Vagina (tissue), 2 donors: ENCODE data around the gene TRMT11. TPM values are rescaled to one million over a fixed set of nuclear protein-coding genes. Genes with fewer than 3 reads are reported as not detected.
A peak's percentile ranks its signal among the peaks of the same experiment; 100 is the strongest.

Experiments used
- DNase-seq, 2 donors: peaks; one replicate each; pipeline ENCODE4 v3.0.0-alpha.2; 2017; ENCODE audit errors: extremely low spot score in 2 of 2
- H3K27ac ChIP-seq: fragments of 200-600 bp; sonication (generic); one replicate; pipeline ENCODE4 v1.5.1; 2019
- H3K27me3 ChIP-seq: fragments of 200-600 bp; sonication (generic); one replicate; pipeline ENCODE4 v1.5.1; 2019
- H3K36me3 ChIP-seq, 2 donors: fragments of 200-600 bp; sonication (generic); one replicate each; pipeline ENCODE4 v1.5.1; 2017 to 2019
- H3K4me1 ChIP-seq: fragments of 200-600 bp; sonication (generic); one replicate; pipeline ENCODE4 v1.5.1; 2019
- H3K4me3 ChIP-seq, 2 donors: fragments of 200-600 bp; sonication (generic); 1 replicate in 1 of 2; 2 replicates in 1 of 2; pipeline ENCODE4 v1.5.1; 2016 to 2019
- H3K9me3 ChIP-seq: fragments of 200-600 bp; sonication (generic); one replicate; pipeline ENCODE4 v1.5.1; 2019
- POLR2A ChIP-seq, 2 donors: fragments of 450-650 bp; IDR thresholded peaks; one replicate each; pipeline ENCODE4 v1.6.1; 2017; ENCODE audit warnings: antibody characterized with exemption in 2 of 2, mild to moderate bottlenecking in 2 of 2, moderate library complexity in 2 of 2
- POLR2AphosphoS5 ChIP-seq, 2 donors: sonication (generic); formaldehyde crosslinking; IDR thresholded peaks; one replicate each; pipeline ENCODE4 v1.9.0; 2017; ENCODE audit warnings: antibody characterized with exemption in 2 of 2, mild to moderate bottlenecking in 2 of 2, low read depth in 1 of 2; ENCODE audit not compliant: insufficient read depth in 1 of 2
- intact Hi-C: fragments of 100-400 bp; cut with DNase I; formaldehyde crosslinking; loops from one replicate; pipeline ENCODE4 v1.15.1; 2023
- total RNA-seq: library from RNA; depleted of rRNA; stranded (reverse); fragments of >200 nt; gene quantifications from one replicate; pipeline ENCODE4 v1.2.3, GENCODE V29; 2016
- TF ChIP-seq, protein P1 (sequence below), 3 experiments: fragments of 450-650 bp in 2 of 3; fragments of 200-600 bp in 1 of 3; sonication (generic) in 1 of 3; IDR thresholded peaks; one replicate each; pipeline ENCODE4 v1.5.1; 2017 to 2019; ENCODE audit warnings: antibody characterized with exemption in 3 of 3, mild to moderate bottlenecking in 2 of 3, moderate library complexity in 2 of 3

TRMT11 gene
- total RNA-seq, 1 donor from 2014 or later, result 28.0 TPM

DNA sequence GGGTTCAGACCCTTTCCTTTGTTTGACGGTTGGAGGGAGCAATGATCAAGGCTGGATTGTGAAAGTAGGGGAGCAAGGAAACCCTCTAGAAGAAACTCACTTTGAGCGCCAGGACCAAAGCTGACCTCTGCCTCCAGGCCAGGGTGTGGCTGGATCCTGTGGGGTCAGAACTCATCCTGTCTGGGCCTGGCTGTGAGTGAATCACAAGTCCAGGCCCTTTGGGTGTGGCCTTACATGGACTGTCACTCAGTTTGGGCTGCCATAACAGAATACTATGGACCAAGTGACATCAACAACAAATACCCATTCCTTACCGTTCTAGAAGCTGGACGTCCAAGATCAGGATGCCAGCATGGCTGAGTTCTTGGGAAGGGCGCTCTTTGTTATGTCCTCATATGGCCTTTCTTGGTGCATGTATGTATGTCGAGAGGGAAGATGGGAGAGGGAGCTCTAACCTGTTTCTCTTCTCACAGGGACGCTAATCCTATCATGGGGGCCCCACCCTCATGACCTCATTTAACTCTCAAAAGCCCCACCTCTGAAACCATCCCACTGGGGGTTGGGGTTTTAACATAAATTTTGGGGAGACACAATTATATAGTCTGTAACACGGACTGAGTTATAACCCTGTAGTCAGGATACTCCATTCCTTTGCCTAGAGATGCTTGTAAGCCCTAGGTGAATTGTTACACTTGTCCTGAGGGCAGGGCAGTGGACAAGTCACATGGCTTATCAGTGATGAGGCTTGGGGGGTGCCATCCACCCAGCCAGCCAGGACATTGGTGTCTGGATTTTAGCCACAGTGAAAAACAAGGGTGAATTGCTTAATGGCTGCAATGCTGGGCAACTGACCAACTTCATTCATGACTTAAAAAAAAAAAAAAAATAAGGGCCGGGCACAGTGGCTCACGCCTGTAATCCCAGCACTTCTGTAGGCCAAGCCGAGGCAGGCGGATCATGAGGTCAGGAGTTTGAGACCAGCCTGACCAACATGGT is 80.0 kb downstream of the TRMT11 start:
- Histone ChIP-seq H3K4me1 (peaks cover 10% of the 10 kb centered on the region), H3K27ac (no peak overlapping the region), H3K4me3 (no peak overlapping the region), H3K36me3 (no peaks in the 10 kb centered on the region), H3K27me3 (no peaks in the 10 kb centered on the region), H3K9me3 (no peaks in the 10 kb centered on the region)
- no peak for DNase-seq
- TF ChIP-seq POLR2A (IDR thresholded peaks at IDR 0.05) (no peak), POLR2AphosphoS5 (IDR thresholded peaks at IDR 0.05; ENCODE audit: insufficient read depth in 1 of 2, low read depth in 1 of 2) (no peak)
- TF ChIP-seq, protein P1, sequence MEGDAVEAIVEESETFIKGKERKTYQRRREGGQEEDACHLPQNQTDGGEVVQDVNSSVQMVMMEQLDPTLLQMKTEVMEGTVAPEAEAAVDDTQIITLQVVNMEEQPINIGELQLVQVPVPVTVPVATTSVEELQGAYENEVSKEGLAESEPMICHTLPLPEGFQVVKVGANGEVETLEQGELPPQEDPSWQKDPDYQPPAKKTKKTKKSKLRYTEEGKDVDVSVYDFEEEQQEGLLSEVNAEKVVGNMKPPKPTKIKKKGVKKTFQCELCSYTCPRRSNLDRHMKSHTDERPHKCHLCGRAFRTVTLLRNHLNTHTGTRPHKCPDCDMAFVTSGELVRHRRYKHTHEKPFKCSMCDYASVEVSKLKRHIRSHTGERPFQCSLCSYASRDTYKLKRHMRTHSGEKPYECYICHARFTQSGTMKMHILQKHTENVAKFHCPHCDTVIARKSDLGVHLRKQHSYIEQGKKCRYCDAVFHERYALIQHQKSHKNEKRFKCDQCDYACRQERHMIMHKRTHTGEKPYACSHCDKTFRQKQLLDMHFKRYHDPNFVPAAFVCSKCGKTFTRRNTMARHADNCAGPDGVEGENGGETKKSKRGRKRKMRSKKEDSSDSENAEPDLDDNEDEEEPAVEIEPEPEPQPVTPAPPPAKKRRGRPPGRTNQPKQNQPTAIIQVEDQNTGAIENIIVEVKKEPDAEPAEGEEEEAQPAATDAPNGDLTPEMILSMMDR (IDR thresholded peaks at IDR 0.05), result no peak
- intact Hi-C loops, result no loop called here

DNA sequence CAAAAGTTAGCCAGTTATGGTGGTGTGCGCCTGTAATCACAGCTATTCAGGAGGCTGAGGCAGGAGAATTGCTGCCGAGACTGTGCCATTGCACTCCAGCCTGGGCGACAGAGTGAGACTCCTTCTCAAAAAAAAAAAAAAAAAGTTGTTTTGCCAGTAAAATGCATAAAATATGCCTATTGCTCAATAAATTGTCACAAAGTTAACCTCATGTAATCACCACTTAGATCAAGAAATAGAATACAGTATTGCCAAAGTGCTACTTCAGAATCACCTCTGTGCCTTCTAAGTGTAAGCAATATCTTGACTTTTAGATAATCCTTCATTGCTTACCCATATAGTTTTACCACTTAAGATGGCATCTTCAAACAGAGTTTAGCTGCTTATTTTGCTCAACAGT is 80.7 kb downstream of the TRMT11 start:
- Histone ChIP-seq H3K9me3 (no peaks in the 10 kb centered on the region), H3K27me3 (no peaks in the 10 kb centered on the region), H3K27ac (no peak overlapping the region), H3K4me3 (no peak overlapping the region), H3K36me3 (no peaks in the 10 kb centered on the region), H3K4me1 (peaks cover 10% of the 10 kb centered on the region)
- DNase-seq, result no peak
- intact Hi-C loops, result no loop called here
- TF ChIP-seq POLR2A (IDR thresholded peaks at IDR 0.05) (no peak), POLR2AphosphoS5 (IDR thresholded peaks at IDR 0.05; ENCODE audit: insufficient read depth in 1 of 2, low read depth in 1 of 2) (no peak)
- TF ChIP-seq, protein P1 (IDR thresholded peaks at IDR 0.05), result no peak

DNA sequence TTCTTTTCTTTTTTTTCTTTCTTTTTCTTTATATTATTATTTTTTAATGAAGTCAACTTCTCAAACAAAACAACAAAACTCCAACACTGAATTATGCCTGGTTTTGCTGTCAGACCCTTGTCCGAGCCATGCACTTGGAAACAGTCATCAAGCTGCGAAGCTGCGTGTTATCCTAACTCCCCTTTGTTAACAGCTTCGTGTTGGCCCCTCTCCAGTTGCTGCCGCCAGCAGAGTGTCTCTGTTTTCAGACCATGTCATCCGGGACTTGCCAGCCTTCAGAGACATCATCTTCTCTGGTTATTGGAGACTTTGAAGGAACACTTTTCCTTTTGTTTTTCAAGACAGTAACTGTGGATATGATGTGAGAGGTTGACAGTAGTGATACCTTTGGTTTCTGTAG is 83.1 kb downstream of the TRMT11 start:
- intact Hi-C loops, result no loop called here
- TF ChIP-seq POLR2A (IDR thresholded peaks at IDR 0.05) (no peak), POLR2AphosphoS5 (IDR thresholded peaks at IDR 0.05; ENCODE audit: insufficient read depth in 1 of 2, low read depth in 1 of 2) (no peak)
- TF ChIP-seq, protein P1 (IDR thresholded peaks at IDR 0.05), result no peak
- no peaks in the 10 kb centered on the region for H3K27me3 ChIP-seq
- H3K4me1 ChIP-seq, result peaks cover 4% of the 10 kb centered on the region
- H3K9me3 ChIP-seq, result no peaks in the 10 kb centered on the region
- H3K36me3 ChIP-seq, result no peaks in the 10 kb centered on the region
- no peak for DNase-seq
- no peak overlapping the region for H3K27ac ChIP-seq
- H3K4me3 ChIP-seq, result no peak overlapping the region

DNA sequence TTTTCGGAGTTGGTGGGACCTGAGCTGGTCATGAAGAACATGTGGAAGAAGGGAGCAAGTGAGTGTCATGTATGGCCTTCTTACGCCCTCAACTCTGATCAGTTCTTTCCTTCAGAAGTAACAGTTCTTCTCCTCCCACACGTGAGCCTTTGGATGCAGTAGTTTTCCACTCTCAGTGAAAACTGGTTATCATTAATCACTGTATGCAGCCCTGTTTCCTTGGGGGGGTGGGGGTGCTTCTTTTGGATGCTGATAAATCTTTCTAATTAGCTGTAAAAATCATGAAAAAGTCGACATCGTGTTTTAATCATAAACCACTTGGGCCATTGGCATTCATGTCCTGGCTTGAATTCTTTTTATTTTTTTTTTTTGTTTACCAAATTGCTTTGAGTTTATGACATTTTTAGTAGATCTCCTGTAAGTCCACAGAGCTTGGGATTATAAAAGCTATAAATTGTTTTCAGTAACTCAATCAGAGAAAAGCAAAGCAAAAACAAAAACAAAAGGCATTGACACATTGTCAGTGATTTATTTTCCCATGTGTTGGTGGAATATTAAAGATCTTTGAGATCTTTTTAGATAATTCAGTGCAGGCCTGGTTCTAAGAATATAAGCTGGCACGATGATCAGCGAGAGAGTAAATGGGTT is 84.8 kb downstream of the TRMT11 start:
- no peaks in the 10 kb centered on the region for H3K27me3 ChIP-seq
- no peaks in the 10 kb centered on the region for H3K36me3 ChIP-seq
- peaks cover 7% of the 10 kb centered on the region for H3K4me1 ChIP-seq
- DNase-seq, result no peak
- no peaks in the 10 kb centered on the region for H3K9me3 ChIP-seq
- no peak overlapping the region for H3K4me3 ChIP-seq
- intact Hi-C loops, result no loop called here
- TF ChIP-seq POLR2A (IDR thresholded peaks at IDR 0.05), result no peak
- TF ChIP-seq, protein P1 (IDR thresholded peaks at IDR 0.05), result no peak
- H3K27ac ChIP-seq, result peak overlapping the region; percentile 58

DNA sequence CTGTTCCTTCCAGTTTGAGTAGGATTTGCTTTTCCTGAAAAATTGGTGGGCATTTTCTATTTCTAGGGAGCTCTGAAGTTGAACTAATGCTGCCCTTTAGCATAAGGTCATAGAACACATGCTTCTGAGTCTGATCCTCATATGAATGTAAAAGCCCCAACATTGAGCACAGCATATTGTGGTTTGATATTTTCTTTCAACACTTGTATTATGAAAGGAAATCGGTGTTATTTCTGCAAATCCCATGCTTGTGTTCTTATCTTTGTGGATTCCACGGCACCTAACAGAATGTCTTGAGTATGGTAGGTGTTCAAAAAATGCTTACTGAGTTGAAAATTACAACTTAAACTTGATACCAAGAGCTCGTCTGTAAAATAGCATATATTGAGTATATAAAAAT is 85.8 kb downstream of the TRMT11 start:
- no peak for TF ChIP-seq POLR2A (IDR thresholded peaks at IDR 0.05)
- no peak for TF ChIP-seq POLR2AphosphoS5 (IDR thresholded peaks at IDR 0.05; ENCODE audit: insufficient read depth in 1 of 2, low read depth in 1 of 2)
- TF ChIP-seq, protein P1 (IDR thresholded peaks at IDR 0.05), result no peak
- Histone ChIP-seq H3K36me3 (no peaks in the 10 kb centered on the region), H3K27me3 (no peaks in the 10 kb centered on the region), H3K4me1 (peaks cover 15% of the 10 kb centered on the region), H3K27ac (no peak overlapping the region), H3K4me3 (no peak overlapping the region), H3K9me3 (no peaks in the 10 kb centered on the region)
- no peak for DNase-seq
- intact Hi-C loops, result no loop called here
